K562 (cell line): ENCODE results near the gene OR52K1. TPM values are rescaled to one million over a fixed set of nuclear protein-coding genes. Genes with fewer than 3 reads are reported as not detected.

Experiments
- ATAC-seq: fragments of 200-7000 bp; cut with Tn5 transposase; 3 replicates; pipeline ENCODE4 v1.9.1; 2020; ENCODE audit warnings: moderate library complexity
- BruUV-seq: library from RNA; stranded (reverse); fragments of 400-500 nt; replicated peaks from 2 replicates; lab custom pipeline; 2021; lab: Mats Ljungman, UMichigan
- CTCF ChIA-PET: fragments of 300-600 bp; formaldehyde crosslinking; extraction: SDS; loops from one replicate; lab custom pipeline; 2021; ENCODE audit warnings: low intra/inter-chr PET ratio; lab: Yijun Ruan, JAX
- POLR2A ChIA-PET: fragments of 300-600, 350-650 bp; sonication (Branson Sonifier 250); formaldehyde crosslinking; extraction: SDS; loops from one replicate; lab custom pipeline; 2021; ENCODE audit warnings: antibody characterized with exemption, inconsistent platforms; lab: Yijun Ruan, JAX
- DNase-seq, 4 experiments: peaks; one replicate each; pipeline versions ENCODE4 v3.0.0 to v3.0.0-alpha.2; 2011 to 2018; ENCODE audit warnings: low spot score in 3 of 4, mixed read lengths in 3 of 4; ENCODE audit errors: extremely low read depth in 1 of 4
- FAIRE-seq: peaks from 2 replicates; lab custom pipeline; 2011; peaks lifted over from hg19 to GRCh38; lab: Jason Lieb, UNC
- H2AFZ ChIP-seq: 2 replicates; pipeline ENCODE4 v1.6.0; 2011; ENCODE audit warnings: low read depth, low read length, control low read depth, inconsistent platforms
- H3K27ac ChIP-seq: fragments of 200-600 bp; 3 replicates; pipeline ENCODE4 v1.8.0; 2011; ENCODE audit warnings: low read depth, mild to moderate bottlenecking, control low read depth, inconsistent platforms, low read length, moderate library complexity, mixed read lengths; ENCODE audit errors: extremely low read depth
- H3K27me3 ChIP-seq, 2 experiments: fragments of 300-600 bp in 1 of 2; 2 replicates in 1 of 2; 3 replicates in 1 of 2; pipeline versions ENCODE4 v1.6.0 to v1.8.0; 2011; ENCODE audit warnings: inconsistent platforms in 2 of 2, low read length in 2 of 2, mild to moderate bottlenecking in 1 of 2, mixed read lengths in 1 of 2, moderate library complexity in 1 of 2; ENCODE audit not compliant: control insufficient read depth in 2 of 2, insufficient read depth in 2 of 2
- H3K36me3 ChIP-seq: fragments of 300-600 bp; 3 replicates; pipeline ENCODE4 v1.8.0; 2011; ENCODE audit warnings: mild to moderate bottlenecking, low read length, inconsistent platforms; ENCODE audit not compliant: control insufficient read depth, insufficient read depth
- H3K4me1 ChIP-seq, 2 experiments: fragments of 200-600 bp in 1 of 2; replicated peaks in 1 of 2; 2 replicates in 1 of 2; 3 replicates in 1 of 2; pipeline versions ENCODE4 v1.5.1 to v1.8.0; 2011; ENCODE audit warnings: inconsistent platforms in 2 of 2, low read length in 2 of 2, mild to moderate bottlenecking in 1 of 2, mixed read lengths in 1 of 2, moderate library complexity in 1 of 2; ENCODE audit not compliant: control insufficient read depth in 2 of 2, insufficient read depth in 2 of 2
- H3K4me2 ChIP-seq: 2 replicates; pipeline ENCODE4 v1.6.1; 2011; ENCODE audit warnings: low read length, control low read depth, inconsistent platforms, mixed read lengths; ENCODE audit not compliant: insufficient read depth
- H3K4me3 ChIP-seq: fragments of 200-600 bp; sonication (generic), shearing (Covaris generic); 2 replicates; pipeline ENCODE4 v1.5.1; 2016; ENCODE audit warnings: control low read depth, inconsistent platforms
- H3K79me2 ChIP-seq: fragments of 200-600 bp; 3 replicates; pipeline ENCODE4 v1.8.0; 2011; ENCODE audit warnings: low read length, inconsistent platforms; ENCODE audit not compliant: control insufficient read depth, insufficient read depth
- H3K9ac ChIP-seq, 2 experiments: 2 replicates each; pipeline versions ENCODE4 v1.6.0 to v1.6.1; 2011; ENCODE audit warnings: low read depth in 2 of 2, low read length in 2 of 2, control low read depth in 1 of 2, inconsistent platforms in 1 of 2, mild to moderate bottlenecking in 1 of 2, mixed read lengths in 1 of 2; ENCODE audit not compliant: insufficient read depth in 1 of 2
- H3K9me1 ChIP-seq: one replicate; pipeline ENCODE4 v1.6.0; 2011; ENCODE audit warnings: inconsistent platforms, mild to moderate bottlenecking, low read length, moderate library complexity; ENCODE audit not compliant: control insufficient read depth, insufficient read depth
- H3K9me3 ChIP-seq: replicated peaks from 2 replicates; pipeline ENCODE4 v1.5.1; 2011; ENCODE audit warnings: low read depth, low read length, inconsistent platforms; ENCODE audit not compliant: control insufficient read depth, insufficient read depth
- H4K20me1 ChIP-seq: replicated peaks from 2 replicates; pipeline ENCODE4 v1.6.1; 2011; ENCODE audit warnings: low read length, inconsistent platforms, mixed read lengths; ENCODE audit not compliant: control insufficient read depth, insufficient read depth
- CEBPG ChIP-seq, 3 experiments: fragments of 200-800 bp in 1 of 3; sonication (Bioruptor generic) in 1 of 3; sonication (generic) in 1 of 3; formaldehyde crosslinking in 1 of 3; IDR thresholded peaks in 2 of 3; conservative IDR thresholded peaks in 1 of 3; 2 replicates each; pipeline versions ENCODE4 v1.6.1 to v1.8.0; 2016 to 2022; ENCODE audit warnings: missing compliant biosample characterization in 2 of 3, missing genetic modification characterization in 2 of 3, mild to moderate bottlenecking in 1 of 3, missing genetic modification reagents in 1 of 3
- NCOA1 ChIP-seq: fragments of 450-650 bp; IDR thresholded peaks from 2 replicates; pipeline ENCODE4 v1.6.1; 2016; ENCODE audit warnings: low read depth
- PRDM10 ChIP-seq: fragments of 450-650 bp; IDR thresholded peaks from 2 replicates; pipeline ENCODE4 v1.6.1; 2018; ENCODE audit not compliant: partially characterized antibody
- PTTG1 ChIP-seq: fragments of 450-650 bp; IDR thresholded peaks from 2 replicates; pipeline ENCODE4 v1.6.1; 2016; ENCODE audit warnings: low read depth, mild to moderate bottlenecking, missing genetic modification characterization, missing compliant biosample characterization
- SNRNP70 ChIP-seq: fragments of 200-400 bp; formaldehyde crosslinking; optimal IDR thresholded peaks from 2 replicates; pipeline ENCODE3; 2017; ENCODE audit warnings: low read depth, low read length
- WGBS: fragments of 100-300 bp; shearing (Covaris generic); methylation state at CpG from one replicate; pipeline ENCODE4 v1.1.6; 2016; ENCODE audit warnings: low coverage, mixed read lengths; ENCODE audit not compliant: insufficient coverage; ENCODE audit errors: missing lambda C conversion rate; 5-methylcytosine and 5-hydroxymethylcytosine counted together
- in situ Hi-C: fragments of 300-500 bp; cut with MboI; formaldehyde crosslinking; loops from 4 replicates; pipeline ENCODE4 v1.15.0; 2018; ENCODE audit warnings: inconsistent platforms, mixed read lengths
- intact Hi-C: fragments of 100-400 bp; cut with micrococcal nuclease; formaldehyde crosslinking; loops from 2 replicates; pipeline ENCODE4 v1.14.2; 2022
- polyA plus RNA-seq, 8 experiments: library from polyadenylated mRNA; depleted of rRNA in 4 of 8; stranded (reverse) in 5 of 8; unstranded in 3 of 8; fragments of >200 nt; fragmentation: Nextera tagmentation in 2 of 8; fragmentation: Illumina TruSeq in 1 of 8; extraction: Ambion mirVana in 2 of 8; extraction: Trizol in 1 of 8; gene quantifications; 2 replicates each; pipeline versions ENCODE4 v1.2.1 to v1.2.3, GENCODE V29; 2011 to 2014; ENCODE audit warnings: inconsistent platforms in 1 of 8, missing spikeins in 1 of 8
- total RNA-seq, 7 experiments: library from RNA; depleted of rRNA in 6 of 7; stranded (reverse); fragments of >200 nt in 6 of 7; fragmentation: Illumina TruSeq in 2 of 7; extraction: Trizol in 2 of 7; gene quantifications; 2 replicates each; pipeline versions ENCODE4 v1.2.1 to v1.2.3, GENCODE V29; 2011 to 2021; ENCODE audit warnings: low replicate concordance in 1 of 7

Gene OR52K1
- total and polyA plus RNA-seq, 9 of the 15 experiments (the other 6 are each of a cell fraction or from before 2014, with no cell fraction given), result not detected

GRCh38 chr11:4455419-4455818 is 27.0 kb upstream of the OR52K1 start (continued):
- TF ChIP-seq PRDM10 (no peak), NCOA1 (no peak), PTTG1 (no peak)

DNA sequence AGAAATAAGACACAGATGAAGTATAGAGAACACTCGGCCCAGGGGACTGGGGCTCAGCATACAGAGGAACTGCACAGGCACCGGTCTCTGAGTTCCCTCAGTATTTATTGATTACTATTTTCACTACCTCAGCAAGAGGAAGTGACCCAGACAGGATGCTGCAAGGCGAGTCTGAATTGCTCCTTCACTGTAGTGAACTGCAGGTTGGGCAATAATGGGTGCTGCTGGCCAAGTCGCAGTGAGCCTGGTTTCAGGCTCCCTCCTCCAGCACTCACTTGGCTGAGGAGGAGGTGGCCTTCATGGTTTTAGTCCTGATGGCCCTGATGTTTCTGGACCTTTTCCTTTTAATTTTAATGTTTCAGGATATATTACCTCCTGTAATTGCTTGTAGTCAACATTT is 22.9 kb upstream of the OR52K1 start:
- ATAC-seq, result no peak
- Histone ChIP-seq H3K27ac (no peak overlapping the region), H3K9me3 (no peaks in the 10 kb centered on the region), H3K79me2 (no peaks in the 10 kb centered on the region), H3K4me3 (no peak overlapping the region), H3K9ac (no peak overlapping the region), H3K27me3 (peaks cover 0 to 4% of the 10 kb centered on the region in 2 experiments; a peak in 2 of 5 replicates), H3K4me1 (no peaks in the 10 kb centered on the region), H3K4me2 (no peak overlapping the region), H4K20me1 (no peaks in the 10 kb centered on the region), H2AFZ (no peak overlapping the region), H3K9me1 (no peaks in the 10 kb centered on the region), H3K36me3 (no peaks in the 10 kb centered on the region)
- in situ Hi-C loops (no loop called here), intact Hi-C loops (no loop called here)
- FAIRE-seq, result no peak
- no peak for DNase-seq
- BruUV-seq, result no TSS peak
- POLR2A ChIA-PET, result no interaction called here
- CTCF ChIA-PET, result no interaction called here
- TF ChIP-seq SNRNP70, result no peak
- no peak for TF ChIP-seq CEBPG (CRISPR knock-in tag; IDR thresholded peaks at IDR 0.05)
- TF ChIP-seq CEBPG (tag; conservative IDR thresholded peaks at IDR 0.05 in 1 of 2, IDR thresholded peaks at IDR 0.05 in 1 of 2), result 0 out of 4 replicates have a peak, but pooled peaks of 1 of the 2 experiments have one; percentile 24
- 0% methylated on average over 4 of the region's 4 CpGs for WGBS
